HepG2 (cell line): ENCODE measurements around the gene ITGAV. TPM values are rescaled to one million over a fixed set of nuclear protein-coding genes. Genes with fewer than 3 reads are reported as not detected.

Experiments used
- ATAC-seq: fragments of 200-7000 bp; cut with Tn5 transposase; 3 replicates; pipeline ENCODE4 v1.9.1; 2020; ENCODE audit warnings: mild to moderate bottlenecking, moderate library complexity
- BruUV-seq: library from RNA; stranded (reverse); fragments of 400-500 nt; replicated peaks from 2 replicates; lab custom pipeline; 2021; lab: Mats Ljungman, UMichigan
- CTCF ChIA-PET: fragments of 300-600 bp; formaldehyde crosslinking; extraction: SDS; loops from one replicate; lab custom pipeline; 2021; ENCODE audit warnings: low total read pairs, inconsistent platforms, low intra/inter-chr PET ratio; lab: Yijun Ruan, JAX
- POLR2A ChIA-PET: fragments of 350-600 bp; sonication (Branson Sonifier 250); formaldehyde crosslinking; loops from one replicate; lab custom pipeline; 2020; ENCODE audit warnings: antibody characterized with exemption, inconsistent platforms; lab: Yijun Ruan, JAX
- DNase-seq: peaks from one replicate; pipeline ENCODE4 v3.0.0-alpha.2; 2015; ENCODE audit warnings: low spot score
- FAIRE-seq: peaks from 3 replicates; lab custom pipeline; 2011; peaks lifted over from hg19 to GRCh38; lab: Jason Lieb, UNC
- H2AFZ ChIP-seq: one replicate; pipeline ENCODE4 v1.6.1; 2011; ENCODE audit warnings: low read length, inconsistent platforms
- H3K27ac ChIP-seq: fragments of 300-600 bp; 3 replicates; pipeline ENCODE4 v1.8.0; 2011; ENCODE audit warnings: mixed run types, mild to moderate bottlenecking, mixed read lengths, low read length, inconsistent platforms; ENCODE audit not compliant: insufficient read depth; ENCODE audit errors: extremely low read length
- H3K27me3 ChIP-seq, 2 experiments: fragments of 200-600 bp in 1 of 2; 2 replicates in 1 of 2; 3 replicates in 1 of 2; pipeline versions ENCODE4 v1.6.0 to v1.8.0; 2011; ENCODE audit warnings: low read length in 2 of 2, mild to moderate bottlenecking in 2 of 2, moderate library complexity in 2 of 2, inconsistent platforms in 1 of 2; ENCODE audit not compliant: insufficient read depth in 2 of 2, control insufficient read depth in 1 of 2
- H3K36me3 ChIP-seq, 2 experiments: fragments of 200-600 bp in 1 of 2; replicated peaks in 1 of 2; 2 replicates in 1 of 2; 3 replicates in 1 of 2; pipeline versions ENCODE4 v1.5.1 to v1.8.0; 2011; ENCODE audit warnings: low read length in 2 of 2, inconsistent platforms in 1 of 2; ENCODE audit not compliant: insufficient read depth in 2 of 2, control insufficient read depth in 1 of 2
- H3K4me1 ChIP-seq: 2 replicates; pipeline ENCODE4 v1.5.1; 2012; ENCODE audit warnings: low read length, inconsistent platforms; ENCODE audit not compliant: insufficient read depth
- H3K4me2 ChIP-seq: 2 replicates; pipeline ENCODE4 v1.6.0; 2011; ENCODE audit warnings: low read depth, low read length, inconsistent platforms
- H3K4me3 ChIP-seq, 3 experiments: fragments of 200-600 bp in 1 of 3; sonication (generic), shearing (Covaris generic) in 1 of 3; replicated peaks in 1 of 3; 2 replicates each; pipeline ENCODE4 v1.5.1; 2011 to 2016; ENCODE audit warnings: low read length in 3 of 3, inconsistent platforms in 2 of 3, low read depth in 2 of 3, mild to moderate bottlenecking in 2 of 3, control low read depth in 1 of 3, mixed read lengths in 1 of 3; ENCODE audit not compliant: insufficient read depth in 1 of 3
- H3K79me2 ChIP-seq: one replicate; pipeline ENCODE4 v1.6.1; 2011; ENCODE audit warnings: low read length, inconsistent platforms; ENCODE audit not compliant: insufficient read depth
- H3K9ac ChIP-seq: 2 replicates; pipeline ENCODE4 v1.6.0; 2011; ENCODE audit warnings: mild to moderate bottlenecking, low read depth, low read length, inconsistent platforms; ENCODE audit not compliant: insufficient read depth
- H3K9me3 ChIP-seq: 2 replicates; pipeline ENCODE4 v1.5.1; 2012; ENCODE audit warnings: mild to moderate bottlenecking, low read length
- H4K20me1 ChIP-seq: 2 replicates; pipeline ENCODE4 v1.6.0; 2011; ENCODE audit warnings: inconsistent platforms, mild to moderate bottlenecking, low read length, moderate library complexity; ENCODE audit not compliant: insufficient read depth
- MTERF4 ChIP-seq: sonication (generic); formaldehyde crosslinking; IDR thresholded peaks from 2 replicates; pipeline ENCODE4 v1.8.0; 2023; ENCODE audit warnings: mild to moderate bottlenecking, missing genetic modification reagents
- PAWR ChIP-seq: sonication (generic); formaldehyde crosslinking; IDR thresholded peaks from 2 replicates; pipeline ENCODE4 v1.4.0; 2020; ENCODE audit warnings: missing genetic modification reagents, mild to moderate bottlenecking, borderline replicate concordance
- PITX1 ChIP-seq: sonication (generic); formaldehyde crosslinking; IDR thresholded peaks from 2 replicates; pipeline ENCODE4 v1.5.1; 2020; ENCODE audit warnings: mild to moderate bottlenecking, missing genetic modification reagents
- ZNF160 ChIP-seq: sonication (generic); formaldehyde crosslinking; IDR thresholded peaks from 2 replicates; pipeline ENCODE4 v1.8.0; 2022; ENCODE audit warnings: mild to moderate bottlenecking, inconsistent platforms, missing genetic modification reagents
- ZNF547 ChIP-seq: sonication (generic); formaldehyde crosslinking; IDR thresholded peaks from 2 replicates; pipeline ENCODE4 v1.5.1; 2020; ENCODE audit warnings: mild to moderate bottlenecking, missing genetic modification reagents
- ZNF570 ChIP-seq: sonication (generic); formaldehyde crosslinking; IDR thresholded peaks from 2 replicates; pipeline ENCODE4 v1.4.0; 2020; ENCODE audit warnings: mild to moderate bottlenecking, missing genetic modification reagents, borderline replicate concordance
- ZSCAN12 ChIP-seq: sonication (generic); formaldehyde crosslinking; IDR thresholded peaks from 2 replicates; pipeline ENCODE4 v1.9.0; 2021; ENCODE audit warnings: mild to moderate bottlenecking, missing genetic modification reagents
- ZSCAN21 ChIP-seq: sonication (generic); formaldehyde crosslinking; IDR thresholded peaks from 2 replicates; pipeline ENCODE4 v1.8.0; 2022; ENCODE audit warnings: mild to moderate bottlenecking, missing genetic modification reagents, moderate library complexity, borderline replicate concordance
- whole genome bisulfite sequencing: methylation state at CpG from one replicate; pipeline ENCODE4 v1.1.6; 2017; ENCODE audit warnings: low lambda C conversion rate; 5-methylcytosine and 5-hydroxymethylcytosine counted together
- in situ Hi-C: cut with HindIII; loops from 2 replicates; pipeline ENCODE4 v1.10.0; 2017; ENCODE audit warnings: low pct_unique_long_range_greater_than_20kb; ENCODE audit not compliant: extremely low pct_ligation_motif_present
- intact Hi-C: fragments of 100-400 bp; cut with micrococcal nuclease; formaldehyde crosslinking; loops from one replicate; pipeline ENCODE4 v1.10.0; 2022; ENCODE audit not compliant: unreplicated experiment
- polyA plus RNA-seq, 8 experiments: library from polyadenylated mRNA; depleted of rRNA in 3 of 8; stranded (reverse) in 7 of 8; unstranded in 1 of 8; fragments of >200 nt; fragmentation: Illumina TruSeq in 4 of 8; extraction: Trizol in 4 of 8; gene quantifications; 2 replicates each; pipeline versions ENCODE4 v1.2.1 to v1.2.3, GENCODE V29; 2011 to 2016; ENCODE audit warnings: low read depth in 4 of 8, missing spikeins in 1 of 8, mixed read lengths in 1 of 8; ENCODE audit not compliant: insufficient read depth in 1 of 8
- total RNA-seq, 5 experiments: library from RNA; depleted of rRNA; stranded (reverse); fragments of >200 nt; fragmentation: Illumina TruSeq; extraction: Trizol; gene quantifications; 2 replicates each; pipeline ENCODE4 v1.2.3, GENCODE V29; 2016; ENCODE audit warnings: low read depth in 1 of 5

Gene ITGAV
- total and polyA plus RNA-seq, 2 of the 13 experiments (the other 11 are each of a cell fraction or from before 2014, with no cell fraction given) = 59.1 to 60.4 TPM

DNA sequence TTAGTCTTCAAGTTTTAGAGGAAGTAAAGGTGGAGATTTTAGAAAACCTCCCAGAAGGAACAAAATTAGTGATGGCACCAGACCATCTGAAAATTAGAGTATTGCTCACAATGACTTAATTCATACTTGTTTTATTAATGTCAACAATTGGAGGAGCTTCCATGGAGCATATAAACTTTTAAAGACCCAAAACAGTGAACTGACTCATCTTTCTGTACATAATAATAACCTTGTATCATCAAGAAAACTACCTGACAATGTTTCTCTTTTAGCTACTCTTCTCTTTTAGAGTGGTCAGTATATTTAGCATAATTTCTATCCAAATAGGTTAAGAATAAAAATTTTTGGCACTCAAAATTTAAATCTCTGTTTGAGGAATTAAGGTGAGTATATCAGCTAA, 7.2 kb upstream of the ITGAV start (continued):
- TF ChIP-seq MTERF4 (CRISPR knock-in tag) (no peak), ZNF160 (CRISPR knock-in tag) (no peak), ZNF570 (CRISPR knock-in tag) (no peak), ZSCAN12 (CRISPR knock-in tag) (no peak), ZNF547 (CRISPR knock-in tag) (no peak), ZSCAN21 (CRISPR knock-in tag) (no peak), PITX1 (CRISPR knock-in tag) (no peak)

DNA sequence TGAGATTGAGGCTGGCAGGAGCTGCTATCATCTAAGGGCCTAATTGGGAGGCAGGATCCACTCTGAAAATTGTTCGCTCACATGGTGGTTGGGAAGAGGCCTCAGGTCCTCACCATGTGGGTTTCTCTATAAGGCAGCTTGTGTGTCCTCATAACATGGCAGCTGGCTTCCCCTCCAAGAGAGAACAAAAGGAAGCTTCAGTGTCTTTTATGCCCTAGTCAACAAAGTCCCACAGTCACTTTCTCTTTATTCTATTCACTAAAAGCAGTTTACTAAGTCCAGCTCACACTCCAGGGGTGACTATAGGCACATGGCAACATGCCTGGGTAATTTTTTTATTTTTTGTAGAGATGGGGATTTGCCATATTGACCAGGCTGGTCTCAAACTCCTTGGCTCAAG, 5.8 kb upstream of the ITGAV start:
- H3K4me2 ChIP-seq = no peak overlapping the region
- no peaks in the 10 kb centered on the region for H3K79me2 ChIP-seq
- H4K20me1 ChIP-seq = no peaks in the 10 kb centered on the region
- TF ChIP-seq PAWR (CRISPR knock-in tag) = no peak
- H2AFZ ChIP-seq = no peak overlapping the region
- FAIRE-seq = no peak
- ATAC-seq = no peak
- BruUV-seq = no TSS peak
- WGBS = 100% methylated on average over 1 of the region's 1 CpG
- no peak overlapping the region for H3K9ac ChIP-seq
- ChIA-PET CTCF (no interaction called here), POLR2A (no interaction called here)
- DNase-seq = no peak
- no peaks in the 10 kb centered on the region for H3K36me3 ChIP-seq
- no peaks in the 10 kb centered on the region for H3K9me3 ChIP-seq
- peaks cover 9% of the 10 kb centered on the region for H3K4me1 ChIP-seq
- in situ Hi-C loops (no loop called here), intact Hi-C loops (no loop called here)
- no peak overlapping the region for H3K27ac ChIP-seq
- H3K27me3 ChIP-seq = no peaks in the 10 kb centered on the region
- no peak overlapping the region for H3K4me3 ChIP-seq
